Astrocyte (in vitro differentiated cells and primary cell): ENCODE data around the gene HBG2. TPM values are rescaled to one million over a fixed set of nuclear protein-coding genes. Genes with fewer than 3 reads are reported as not detected.
"Not testable (repeated sequence)": the region's sequence is repeated elsewhere in the genome, so short reads cannot be mapped to it uniquely, and the experiment has no call there.

Experiments used
- DNase-seq: peaks from one replicate; pipeline ENCODE4 v3.0.0-alpha.2; 2010; ENCODE audit warnings: low read depth
- FAIRE-seq: peaks from 2 replicates; lab custom pipeline; 2011; peaks lifted over from hg19 to GRCh38; lab: Jason Lieb, UNC
- H2AFZ ChIP-seq: 2 replicates; pipeline ENCODE4 v1.6.0; 2012; ENCODE audit warnings: low read depth, low read length, inconsistent platforms
- H3K27ac ChIP-seq: 2 replicates; pipeline ENCODE4 v1.5.1; 2011; ENCODE audit warnings: low read depth, low read length, inconsistent platforms
- H3K27me3 ChIP-seq: 2 replicates; pipeline ENCODE4 v1.6.0; 2011; ENCODE audit warnings: low read length, inconsistent platforms; ENCODE audit not compliant: insufficient read depth
- H3K36me3 ChIP-seq: 2 replicates; pipeline ENCODE4 v1.5.1; 2011; ENCODE audit warnings: low read length, inconsistent platforms; ENCODE audit not compliant: insufficient read depth
- H3K4me1 ChIP-seq: 2 replicates; pipeline ENCODE4 v1.5.1; 2011; ENCODE audit warnings: low read length, inconsistent platforms; ENCODE audit not compliant: insufficient read depth
- H3K4me2 ChIP-seq: 2 replicates; pipeline ENCODE4 v1.6.0; 2012; ENCODE audit warnings: low read length, inconsistent platforms
- H3K4me3 ChIP-seq: 2 replicates; pipeline ENCODE4 v1.5.1; 2011; ENCODE audit warnings: low read depth, mild to moderate bottlenecking, low read length, inconsistent platforms; ENCODE audit not compliant: insufficient read depth
- H3K79me2 ChIP-seq: 2 replicates; pipeline ENCODE4 v1.6.0; 2012; ENCODE audit warnings: mild to moderate bottlenecking, low read length, inconsistent platforms; ENCODE audit not compliant: insufficient read depth
- H3K9ac ChIP-seq: 2 replicates; pipeline ENCODE4 v1.6.0; 2012; ENCODE audit warnings: mild to moderate bottlenecking, low read length, inconsistent platforms
- H3K9me3 ChIP-seq: 2 replicates; pipeline ENCODE4 v1.5.1; 2012; ENCODE audit warnings: low read depth, mild to moderate bottlenecking, low read length, inconsistent platforms; ENCODE audit not compliant: insufficient read depth
- H4K20me1 ChIP-seq: 2 replicates; pipeline ENCODE4 v1.6.0; 2012; ENCODE audit warnings: low read length, inconsistent platforms; ENCODE audit not compliant: insufficient read depth
- H3K27ac Mint-ChIP-seq: one replicate; pipeline ENCODE4 v1.8.0; 2021; ENCODE audit warnings: mild to moderate bottlenecking, mixed read lengths; ENCODE audit not compliant: unreplicated experiment
- H3K27me3 Mint-ChIP-seq: one replicate; pipeline ENCODE4 v1.8.0; 2021; ENCODE audit warnings: low read depth, mixed read lengths; ENCODE audit not compliant: unreplicated experiment
- H3K36me3 Mint-ChIP-seq: one replicate; pipeline ENCODE4 v1.8.0; 2021; ENCODE audit warnings: low read depth, mixed read lengths; ENCODE audit not compliant: unreplicated experiment
- H3K4me1 Mint-ChIP-seq: one replicate; pipeline ENCODE4 v1.8.0; 2021; ENCODE audit warnings: low read depth, mixed read lengths; ENCODE audit not compliant: unreplicated experiment
- H3K4me3 Mint-ChIP-seq: one replicate; pipeline ENCODE4 v1.8.0; 2021; ENCODE audit warnings: mild to moderate bottlenecking, moderate library complexity, mixed read lengths; ENCODE audit not compliant: unreplicated experiment
- H3K9me3 Mint-ChIP-seq: one replicate; pipeline ENCODE4 v1.8.0; 2021; ENCODE audit warnings: mild to moderate bottlenecking, mixed read lengths; ENCODE audit not compliant: unreplicated experiment
- EZH2 ChIP-seq: IDR thresholded peaks from 2 replicates; pipeline ENCODE4 v1.6.1; 2012; ENCODE audit warnings: mild to moderate bottlenecking, low read length, inconsistent platforms; ENCODE audit not compliant: insufficient read depth
- total RNA-seq: library from RNA; stranded (reverse); gene quantifications from 2 replicates; pipeline ENCODE4 v1.2.1, GENCODE V29; 2021
- TF ChIP-seq, protein P1 (sequence below): IDR thresholded peaks from 2 replicates; pipeline ENCODE4 v1.5.1; 2011; ENCODE audit warnings: low read depth, mild to moderate bottlenecking, inconsistent platforms, low read length, moderate library complexity; ENCODE audit not compliant: insufficient read depth

HBG2 gene
- total RNA-seq, 1 donor from 2014 or later: not detected

DNA sequence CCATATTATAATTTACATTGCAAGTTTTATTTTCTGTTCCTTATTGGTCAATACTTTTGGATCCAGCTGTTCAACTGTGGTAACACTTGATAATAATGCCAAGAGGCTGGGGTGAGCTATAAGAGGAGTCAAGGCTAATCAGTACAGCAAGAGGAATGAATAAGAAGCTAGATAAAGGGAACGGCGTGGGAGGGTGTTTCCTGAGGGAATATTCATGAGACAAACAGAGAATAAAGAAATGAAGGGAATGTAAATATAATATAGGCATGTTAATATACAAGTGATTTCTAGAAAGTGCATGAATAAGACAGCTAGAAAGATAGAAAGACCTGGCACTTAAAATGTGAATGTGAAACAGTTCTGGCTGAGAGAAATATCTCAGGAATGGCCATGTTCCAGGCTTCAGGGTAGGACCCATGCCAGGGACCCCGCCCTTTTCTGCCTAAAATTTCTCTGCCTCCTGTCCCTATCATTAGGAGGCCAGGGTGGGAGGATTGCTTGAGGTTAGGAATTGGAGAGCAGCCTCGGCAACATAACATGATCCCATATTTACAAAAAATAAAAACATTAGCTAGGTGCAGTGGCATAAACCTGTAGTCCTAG lies 43.2 kb upstream of the HBG2 start:
- Histone ChIP-seq H3K79me2 (no peaks in the 10 kb centered on the region), H3K4me2 (no peak overlapping the region), H3K9me3 (no peaks in the 10 kb centered on the region), H3K27me3 (no peaks in the 10 kb centered on the region), H2AFZ (no peak overlapping the region), H3K36me3 (no peaks in the 10 kb centered on the region), H4K20me1 (no peaks in the 10 kb centered on the region), H3K9ac (no peak overlapping the region), H3K27ac (no peak overlapping the region), H3K4me1 (no peaks in the 10 kb centered on the region), H3K4me3 (no peak overlapping the region)
- DNase-seq (no peak), FAIRE-seq (no peak)
- Mint-ChIP-seq H3K4me3 (no peak overlapping the region), H3K27ac (no peak overlapping the region), H3K9me3 (peaks cover 2% of the 10 kb centered on the region), H3K36me3 (no peaks in the 10 kb centered on the region), H3K27me3 (no peaks in the 10 kb centered on the region), H3K4me1 (no peaks in the 10 kb centered on the region)
- TF ChIP-seq, protein P1, sequence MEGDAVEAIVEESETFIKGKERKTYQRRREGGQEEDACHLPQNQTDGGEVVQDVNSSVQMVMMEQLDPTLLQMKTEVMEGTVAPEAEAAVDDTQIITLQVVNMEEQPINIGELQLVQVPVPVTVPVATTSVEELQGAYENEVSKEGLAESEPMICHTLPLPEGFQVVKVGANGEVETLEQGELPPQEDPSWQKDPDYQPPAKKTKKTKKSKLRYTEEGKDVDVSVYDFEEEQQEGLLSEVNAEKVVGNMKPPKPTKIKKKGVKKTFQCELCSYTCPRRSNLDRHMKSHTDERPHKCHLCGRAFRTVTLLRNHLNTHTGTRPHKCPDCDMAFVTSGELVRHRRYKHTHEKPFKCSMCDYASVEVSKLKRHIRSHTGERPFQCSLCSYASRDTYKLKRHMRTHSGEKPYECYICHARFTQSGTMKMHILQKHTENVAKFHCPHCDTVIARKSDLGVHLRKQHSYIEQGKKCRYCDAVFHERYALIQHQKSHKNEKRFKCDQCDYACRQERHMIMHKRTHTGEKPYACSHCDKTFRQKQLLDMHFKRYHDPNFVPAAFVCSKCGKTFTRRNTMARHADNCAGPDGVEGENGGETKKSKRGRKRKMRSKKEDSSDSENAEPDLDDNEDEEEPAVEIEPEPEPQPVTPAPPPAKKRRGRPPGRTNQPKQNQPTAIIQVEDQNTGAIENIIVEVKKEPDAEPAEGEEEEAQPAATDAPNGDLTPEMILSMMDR: no peak
- TF ChIP-seq EZH2: no peak

DNA sequence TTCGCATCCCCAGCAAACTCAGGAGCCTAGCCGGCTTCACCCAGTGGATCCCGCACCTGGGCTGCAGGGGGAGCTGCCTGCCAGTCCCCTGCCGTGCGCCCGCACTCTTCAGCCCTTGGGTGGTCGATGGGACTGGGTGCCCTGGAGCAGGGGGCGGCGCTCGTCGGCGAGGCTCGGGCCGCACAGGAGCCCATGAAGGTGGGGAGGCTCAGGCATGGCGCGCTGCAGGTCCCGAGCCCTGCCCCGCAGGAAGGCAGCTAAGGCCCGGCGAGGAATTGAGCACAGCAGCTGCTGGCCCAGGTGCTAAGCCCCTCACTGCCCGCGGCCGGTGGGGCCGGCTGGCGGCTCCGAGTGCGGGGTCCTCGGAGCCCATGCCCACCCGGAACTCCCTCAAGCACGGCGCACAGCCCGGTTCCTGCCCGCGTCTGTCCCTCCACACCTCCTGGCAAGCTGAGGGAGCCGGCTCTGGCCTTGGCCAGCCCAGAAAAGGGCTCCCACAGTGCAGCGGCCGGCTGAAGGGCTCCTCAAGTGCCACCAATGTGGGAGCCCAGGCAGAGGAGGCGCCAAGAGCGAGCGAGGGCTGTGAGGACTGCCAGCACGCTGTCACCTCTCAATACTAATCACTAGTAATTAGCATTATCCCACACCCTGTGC lies 39.9 kb upstream of the HBG2 start:
- not testable (repeated sequence) for FAIRE-seq, H2AFZ ChIP-seq, H3K27me3 ChIP-seq, H3K4me1 ChIP-seq, H3K36me3 Mint-ChIP-seq, H3K4me2 ChIP-seq, H3K9me3 ChIP-seq, H3K27ac Mint-ChIP-seq, H3K27me3 Mint-ChIP-seq, DNase-seq, H4K20me1 ChIP-seq, H3K4me1 Mint-ChIP-seq, H3K27ac ChIP-seq, H3K4me3 Mint-ChIP-seq, H3K4me3 ChIP-seq, H3K9ac ChIP-seq, H3K36me3 ChIP-seq, H3K79me2 ChIP-seq, H3K9me3 Mint-ChIP-seq

DNA sequence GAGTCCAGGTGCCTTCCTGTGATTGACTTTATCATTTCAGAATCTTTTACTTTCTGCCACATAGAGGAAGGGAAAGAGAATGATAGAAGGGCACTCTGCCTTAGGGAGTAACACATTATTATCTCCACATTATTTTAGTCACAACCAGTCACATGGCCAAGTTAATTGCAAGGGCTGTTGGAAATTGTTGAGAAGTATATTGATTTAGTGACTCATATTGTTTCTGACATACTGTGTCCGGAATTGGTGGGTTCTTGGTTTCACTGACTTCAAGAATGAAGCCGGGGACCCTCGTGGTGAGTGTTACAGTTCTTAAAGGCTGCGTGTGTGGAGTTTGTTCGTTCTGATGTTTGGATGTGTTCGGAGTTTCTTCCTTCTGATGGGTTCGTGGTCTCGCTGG lies 38.4 kb upstream of the HBG2 start:
- H3K79me2 ChIP-seq: no peaks in the 10 kb centered on the region
- H3K4me3 ChIP-seq: no peak overlapping the region
- H2AFZ ChIP-seq: no peak overlapping the region
- Mint-ChIP-seq H3K4me3 (no peak overlapping the region), H3K27me3 (no peaks in the 10 kb centered on the region), H3K9me3 (peaks cover 2% of the 10 kb centered on the region), H3K27ac (no peak overlapping the region), H3K4me1 (peaks cover 12% of the 10 kb centered on the region), H3K36me3 (no peaks in the 10 kb centered on the region)
- no peaks in the 10 kb centered on the region for H3K36me3 ChIP-seq
- H3K27me3 ChIP-seq: no peaks in the 10 kb centered on the region
- no peak overlapping the region for H3K27ac ChIP-seq
- no peaks in the 10 kb centered on the region for H3K9me3 ChIP-seq
- DNase-seq (no peak), FAIRE-seq (no peak)
- H3K9ac ChIP-seq: no peak overlapping the region
- H4K20me1 ChIP-seq: no peaks in the 10 kb centered on the region
- TF ChIP-seq EZH2: no peak
- TF ChIP-seq, protein P1: no peak
- no peak overlapping the region for H3K4me2 ChIP-seq
- peaks cover 11% of the 10 kb centered on the region for H3K4me1 ChIP-seq
